Astrocyte (in vitro differentiated cells and primary cell): ENCODE data around the gene SAC3D1.

ENCODE experiments used
- CTCF ChIP-seq: IDR thresholded peaks from 2 replicates; pipeline ENCODE4 v1.5.1; 2011; ENCODE audit warnings: low read depth, mild to moderate bottlenecking, inconsistent platforms, low read length, moderate library complexity; ENCODE audit not compliant: insufficient read depth
- EZH2 ChIP-seq: IDR thresholded peaks from 2 replicates; pipeline ENCODE4 v1.6.1; 2012; ENCODE audit warnings: mild to moderate bottlenecking, low read length, inconsistent platforms; ENCODE audit not compliant: insufficient read depth

- no peak for TF ChIP-seq CTCF
- no peak for TF ChIP-seq EZH2
Measured at GRCh38 chr11:65058419-65059054, 17.5 kb downstream of the SAC3D1 start, which contains the start of gene NAALADL1.
